ENCODE results near the gene ALKBH4. TPM values are rescaled to one million over a fixed set of nuclear protein-coding genes. Genes with fewer than 3 reads are reported as not detected.

The ALKBH4 gene
- polyA plus RNA-seq, 2 of the 4 experiments (the other 2 are of a cell fraction) = 4.0 to 8.8 TPM

DNA sequence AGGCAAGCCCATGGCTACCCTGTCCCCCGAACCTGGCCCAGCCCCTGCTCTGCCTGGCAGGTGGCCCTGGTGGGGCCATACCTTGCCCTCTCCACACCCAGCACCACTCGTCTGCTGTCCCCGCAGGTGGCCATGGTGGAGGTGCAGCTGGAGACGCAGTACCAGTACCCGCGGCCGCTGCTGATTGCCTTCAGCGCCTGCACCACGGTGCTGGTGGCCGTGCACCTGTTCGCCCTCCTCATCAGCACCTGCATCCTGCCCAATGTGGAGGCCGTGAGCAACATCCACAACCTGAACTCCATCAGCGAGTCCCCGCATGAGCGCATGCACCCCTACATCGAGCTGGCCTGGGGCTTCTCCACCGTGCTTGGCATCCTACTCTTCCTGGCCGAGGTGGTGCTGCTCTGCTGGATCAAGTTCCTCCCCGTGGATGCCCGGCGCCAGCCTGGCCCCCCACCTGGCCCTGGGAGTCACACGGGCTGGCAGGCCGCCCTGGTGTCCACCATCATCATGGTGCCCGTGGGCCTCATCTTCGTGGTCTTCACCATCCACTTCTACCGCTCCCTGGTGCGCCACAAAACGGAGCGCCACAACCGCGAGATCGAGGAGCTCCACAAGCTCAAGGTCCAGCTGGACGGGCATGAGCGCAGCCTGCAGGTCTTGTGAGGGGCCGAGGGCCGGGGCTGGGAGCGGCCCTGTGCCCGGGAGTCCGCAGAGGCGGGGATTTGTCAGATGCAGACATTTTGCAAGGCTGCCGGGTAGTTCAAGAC, 18.1 kb downstream of the ALKBH4 start:
- H3K27ac ChIP-seq = no peak overlapping the region
- DNase-seq (ENCODE audit: low read depth in 1 of 2, low spot score in 1 of 2) (no peak), ATAC-seq (no peak), FAIRE-seq (no peak)
- TF ChIP-seq NFE2L2 (conservative IDR thresholded peaks at IDR 0.05; ENCODE audit: low read length) = no peak
- TF ChIP-seq FOXS1 (CRISPR knock-in tag; IDR thresholded peaks at IDR 0.05) = no peak
- no peak for TF ChIP-seq EHMT2 (IDR thresholded peaks at IDR 0.05; ENCODE audit: low read depth)
- no peak for TF ChIP-seq KDM1A (IDR thresholded peaks at IDR 0.05; ENCODE audit: low read depth)
- no peak for TF ChIP-seq CBX2 (IDR thresholded peaks at IDR 0.05; ENCODE audit: borderline replicate concordance, low read depth)
- TF ChIP-seq, protein P1, sequence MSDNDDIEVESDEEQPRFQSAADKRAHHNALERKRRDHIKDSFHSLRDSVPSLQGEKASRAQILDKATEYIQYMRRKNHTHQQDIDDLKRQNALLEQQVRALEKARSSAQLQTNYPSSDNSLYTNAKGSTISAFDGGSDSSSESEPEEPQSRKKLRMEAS (IDR thresholded peaks at IDR 0.05) = no peak
- no peak for TF ChIP-seq POLR2AphosphoS2 (conservative IDR thresholded peaks at IDR 0.05; ENCODE audit: low read length)
- TF ChIP-seq KDM5A (IDR thresholded peaks at IDR 0.05) = no peak
- no peak for TF ChIP-seq HEYL (CRISPR knock-in tag; IDR thresholded peaks at IDR 0.05)
- no peak for TF ChIP-seq EHF (CRISPR knock-in tag; IDR thresholded peaks at IDR 0.05)
- TF ChIP-seq NPAS2 (CRISPR knock-in tag; IDR thresholded peaks at IDR 0.05; ENCODE audit: borderline replicate concordance) = no peak
- no peak for TF ChIP-seq CHD2 (IDR thresholded peaks at IDR 0.05; ENCODE audit: low read length, partially characterized antibody)
- TF ChIP-seq CHD4 (IDR thresholded peaks at IDR 0.05; ENCODE audit: borderline replicate concordance) = no peak
- ChIA-PET POLR2A (no interaction called here), CTCF (no interaction called here)
- H3K4me3 ChIP-seq = no peak overlapping the region
- 91% methylated on average over 33 of the region's 41 CpGs for WGBS (ENCODE audit: missing lambda C conversion rate)
- H3K9me3 ChIP-seq = no peaks in the 10 kb centered on the region
- H3K4me1 ChIP-seq = no peaks in the 10 kb centered on the region
- H3K4me2 ChIP-seq = no peak overlapping the region

DNA sequence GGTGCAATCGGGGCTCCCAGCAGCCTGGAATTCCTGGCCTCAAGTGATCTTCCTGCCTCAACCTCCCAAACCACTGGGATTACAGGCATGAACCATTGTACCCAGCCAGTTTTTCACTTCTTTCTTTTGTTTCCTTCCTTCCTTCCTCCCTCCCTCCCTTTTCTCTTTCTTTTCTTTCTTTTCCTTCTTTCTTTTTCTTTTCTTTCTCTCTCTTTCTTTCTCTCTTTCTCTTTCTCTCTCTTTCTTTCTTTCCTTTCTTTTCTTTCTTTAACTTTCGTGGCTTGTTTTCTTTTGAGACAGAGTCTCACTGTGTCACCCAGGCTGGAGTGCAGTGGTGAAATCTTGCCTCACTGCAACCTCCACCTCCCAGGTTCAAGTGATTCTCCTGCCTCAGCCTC, 19.0 kb downstream of the ALKBH4 start:
- Histone ChIP-seq H3K9me3 (no peaks in the 10 kb centered on the region), H3K4me2 (no peak overlapping the region), H3K4me1 (peaks cover 2% of the 10 kb centered on the region), H3K4me3 (no peak overlapping the region), H3K27ac (no peak overlapping the region)
- no peak for TF ChIP-seq POLR2A (IDR thresholded peaks at IDR 0.05; ENCODE audit: low read length)
- TF ChIP-seq, protein P2, sequence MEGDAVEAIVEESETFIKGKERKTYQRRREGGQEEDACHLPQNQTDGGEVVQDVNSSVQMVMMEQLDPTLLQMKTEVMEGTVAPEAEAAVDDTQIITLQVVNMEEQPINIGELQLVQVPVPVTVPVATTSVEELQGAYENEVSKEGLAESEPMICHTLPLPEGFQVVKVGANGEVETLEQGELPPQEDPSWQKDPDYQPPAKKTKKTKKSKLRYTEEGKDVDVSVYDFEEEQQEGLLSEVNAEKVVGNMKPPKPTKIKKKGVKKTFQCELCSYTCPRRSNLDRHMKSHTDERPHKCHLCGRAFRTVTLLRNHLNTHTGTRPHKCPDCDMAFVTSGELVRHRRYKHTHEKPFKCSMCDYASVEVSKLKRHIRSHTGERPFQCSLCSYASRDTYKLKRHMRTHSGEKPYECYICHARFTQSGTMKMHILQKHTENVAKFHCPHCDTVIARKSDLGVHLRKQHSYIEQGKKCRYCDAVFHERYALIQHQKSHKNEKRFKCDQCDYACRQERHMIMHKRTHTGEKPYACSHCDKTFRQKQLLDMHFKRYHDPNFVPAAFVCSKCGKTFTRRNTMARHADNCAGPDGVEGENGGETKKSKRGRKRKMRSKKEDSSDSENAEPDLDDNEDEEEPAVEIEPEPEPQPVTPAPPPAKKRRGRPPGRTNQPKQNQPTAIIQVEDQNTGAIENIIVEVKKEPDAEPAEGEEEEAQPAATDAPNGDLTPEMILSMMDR (IDR thresholded peaks at IDR 0.05) = no peak
- TF ChIP-seq SMC3 (IDR thresholded peaks at IDR 0.05) = no peak
- TF ChIP-seq ZC3H11A (IDR thresholded peaks at IDR 0.05) = no peak
- TF ChIP-seq RNF2 (IDR thresholded peaks at IDR 0.05; ENCODE audit: borderline replicate concordance, low read depth) = no peak
- TF ChIP-seq RCOR1 (IDR thresholded peaks at IDR 0.05; ENCODE audit: low read depth, low read length) = no peak
- no peak for TF ChIP-seq ZFP36 (IDR thresholded peaks at IDR 0.05; ENCODE audit: borderline replicate concordance, partially characterized antibody)
- TF ChIP-seq CHD4 (IDR thresholded peaks at IDR 0.05; ENCODE audit: borderline replicate concordance) = no peak
- TF ChIP-seq, protein P3, sequence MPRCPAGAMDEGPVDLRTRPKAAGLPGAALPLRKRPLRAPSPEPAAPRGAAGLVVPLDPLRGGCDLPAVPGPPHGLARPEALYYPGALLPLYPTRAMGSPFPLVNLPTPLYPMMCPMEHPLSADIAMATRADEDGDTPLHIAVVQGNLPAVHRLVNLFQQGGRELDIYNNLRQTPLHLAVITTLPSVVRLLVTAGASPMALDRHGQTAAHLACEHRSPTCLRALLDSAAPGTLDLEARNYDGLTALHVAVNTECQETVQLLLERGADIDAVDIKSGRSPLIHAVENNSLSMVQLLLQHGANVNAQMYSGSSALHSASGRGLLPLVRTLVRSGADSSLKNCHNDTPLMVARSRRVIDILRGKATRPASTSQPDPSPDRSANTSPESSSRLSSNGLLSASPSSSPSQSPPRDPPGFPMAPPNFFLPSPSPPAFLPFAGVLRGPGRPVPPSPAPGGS (IDR thresholded peaks at IDR 0.05) = no peak
- ChIA-PET POLR2A (no interaction called here), CTCF (interaction anchor here (1.8 kb wide), 1 partner anchor 33 kb away, joined by 4 read pairs; no protein-coding TSS in a partner anchor)
- FAIRE-seq (no peak), DNase-seq (ENCODE audit: low read depth in 1 of 2, low spot score in 1 of 2) (no peak), ATAC-seq (no peak)
- 59% methylated on average over 2 of the region's 2 CpGs for WGBS (ENCODE audit: missing lambda C conversion rate)
